ENCODE data around the gene PEPD.

The PEPD gene

DNA sequence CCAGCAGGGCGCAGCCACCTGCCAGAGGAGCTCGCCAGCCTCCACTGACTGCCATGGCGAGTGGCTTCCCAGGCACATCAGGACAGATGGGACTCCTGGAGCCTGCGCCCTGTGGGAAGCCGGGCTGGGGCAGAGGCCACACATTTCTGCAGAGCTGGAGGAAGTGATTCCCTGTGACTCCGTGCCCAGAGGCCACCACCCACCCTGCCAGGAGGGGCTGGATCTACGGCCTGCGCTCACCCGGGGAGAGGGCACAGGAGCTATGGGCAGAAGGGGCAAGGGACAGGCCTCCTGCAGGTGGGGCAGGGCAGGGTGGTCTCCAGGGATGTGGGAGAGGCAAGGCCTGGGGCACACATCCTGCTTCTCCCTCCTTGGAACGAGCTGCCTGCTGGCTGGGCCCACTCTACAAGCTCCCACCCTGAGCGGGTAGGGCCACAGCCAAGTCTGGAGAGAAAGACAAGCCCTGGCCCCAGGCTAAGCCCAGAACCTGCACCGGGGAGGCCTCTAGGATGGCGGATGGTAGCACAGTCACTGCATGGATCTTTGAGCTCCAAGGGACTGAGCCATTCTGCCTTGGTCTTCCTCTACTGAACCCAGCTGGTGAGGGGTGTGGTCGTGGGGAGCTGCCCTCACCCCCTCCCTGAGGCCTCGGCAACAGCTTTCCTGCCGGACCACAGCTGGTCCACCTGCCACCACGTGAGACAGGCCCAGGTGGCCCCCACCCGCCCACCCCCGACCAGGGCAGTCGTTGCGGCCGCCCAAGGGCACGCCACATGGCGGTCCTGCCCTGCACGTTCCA lies 107.5 kb downstream of the PEPD start:
- no peak for DNase-seq (ENCODE audit: extremely low read depth, low read depth)
- H3K4me3 ChIP-seq (replicated peaks; ENCODE audit: low read depth, low read length) = no peak overlapping the region
- TF ChIP-seq CTCF (IDR thresholded peaks at IDR 0.05; ENCODE audit: low read depth, low read length, missing control alignments) = no peak

GRCh38 chr19:33413426-33413725 lies 108.2 kb downstream of the PEPD start:
- no peak for TF ChIP-seq CTCF (IDR thresholded peaks at IDR 0.05; ENCODE audit: low read depth, low read length, missing control alignments)
- no peak for DNase-seq (ENCODE audit: extremely low read depth, low read depth)
- H3K4me3 ChIP-seq (replicated peaks; ENCODE audit: low read depth, low read length) = no peak overlapping the region

DNA sequence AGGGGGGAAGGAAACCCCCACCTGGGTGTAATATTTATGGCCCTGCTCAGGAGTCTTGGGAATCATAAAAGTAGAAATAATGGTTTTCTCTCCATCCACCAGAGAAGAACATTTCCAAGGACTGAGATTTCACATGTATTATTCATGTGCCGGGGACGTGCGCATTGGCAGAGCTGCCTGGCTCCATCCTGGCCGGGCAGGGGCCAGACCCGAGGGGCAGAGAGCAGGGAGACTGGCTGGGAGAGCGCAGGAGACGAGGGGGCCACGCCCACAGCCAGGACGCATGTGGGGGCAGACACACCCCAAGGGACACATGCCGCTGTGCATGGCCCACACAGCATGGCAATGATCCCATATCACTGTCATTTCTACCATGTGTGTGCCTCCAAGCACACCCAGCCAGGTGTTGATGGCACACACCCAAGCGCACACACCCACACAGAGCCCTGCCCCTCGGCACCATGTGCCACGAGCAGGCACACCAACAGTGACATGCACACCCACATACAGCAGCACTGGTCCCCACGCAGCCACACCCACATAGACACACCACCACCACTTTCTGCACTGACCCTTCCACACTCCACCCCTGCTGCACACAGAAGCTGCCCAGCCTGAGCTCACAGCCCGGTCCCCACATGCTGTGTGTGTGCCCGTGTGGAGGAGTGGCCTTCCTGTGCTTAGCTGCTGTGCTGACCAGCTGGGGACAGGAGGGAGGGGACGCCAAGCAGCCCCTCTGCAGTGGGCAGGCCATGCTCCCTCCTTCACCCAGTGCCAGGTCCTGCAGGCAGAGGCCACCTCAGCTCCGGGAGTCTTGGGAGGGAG lies 108.8 kb downstream of the PEPD start:
- no peak for DNase-seq (ENCODE audit: extremely low read depth, low read depth)
- no peak overlapping the region for H3K4me3 ChIP-seq (replicated peaks; ENCODE audit: low read depth, low read length)
- TF ChIP-seq CTCF (IDR thresholded peaks at IDR 0.05; ENCODE audit: low read depth, low read length, missing control alignments) = no peak

DNA sequence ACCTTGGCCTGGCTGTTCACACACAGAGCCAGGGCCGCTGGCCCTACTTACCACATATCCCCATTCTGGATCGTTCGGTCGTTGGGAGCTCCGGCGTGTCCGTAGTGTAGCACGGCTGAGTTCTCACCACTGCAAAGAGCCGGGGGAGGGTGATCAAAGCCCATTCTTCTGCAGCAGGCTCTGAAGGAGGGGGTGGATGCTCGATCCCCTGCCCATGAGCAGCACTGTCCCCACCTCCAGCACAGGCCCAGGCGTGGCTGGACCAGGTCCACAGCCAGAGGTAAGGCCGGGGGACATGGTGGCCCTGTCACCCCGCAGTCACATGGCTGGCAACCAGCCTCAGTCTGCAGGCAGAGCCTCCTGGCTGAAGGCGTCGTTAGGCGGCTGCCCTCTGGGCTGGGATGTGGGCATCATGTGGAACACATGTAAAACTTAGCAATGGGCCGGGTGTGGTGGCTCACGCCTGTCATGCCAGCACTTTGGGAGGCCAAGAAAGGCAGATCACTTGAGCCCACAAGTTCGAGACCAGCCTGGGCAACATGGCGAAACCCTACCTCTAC lies 109.9 kb downstream of the PEPD start:
- no peak overlapping the region for H3K4me3 ChIP-seq (replicated peaks; ENCODE audit: low read depth, low read length)
- DNase-seq (ENCODE audit: extremely low read depth, low read depth) = no peak
- no peak for TF ChIP-seq CTCF (IDR thresholded peaks at IDR 0.05; ENCODE audit: low read depth, low read length, missing control alignments)

DNA sequence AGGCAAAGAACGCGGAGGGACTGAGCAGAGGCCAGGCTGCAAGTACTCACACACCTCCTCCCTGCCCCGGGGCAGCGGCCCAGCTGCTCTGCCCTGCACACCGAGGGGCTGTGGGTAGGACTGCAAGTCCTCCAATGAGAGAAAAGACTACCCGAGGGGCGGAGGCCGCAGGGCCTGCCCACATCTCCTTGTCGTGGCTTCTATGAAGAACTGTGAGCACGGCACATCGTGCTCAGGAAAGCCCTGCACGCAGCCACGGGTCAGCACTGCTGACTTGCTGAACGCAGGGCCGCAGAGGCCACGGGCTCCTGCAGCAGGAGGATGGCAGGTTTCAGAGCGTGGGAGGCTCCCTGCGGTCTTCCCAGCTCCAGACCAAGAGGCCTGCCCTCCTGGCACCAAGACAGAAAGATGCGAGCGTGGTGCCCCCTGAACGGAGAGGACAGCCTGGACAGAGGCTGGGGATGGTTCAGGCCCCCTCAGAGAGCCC lies 110.6 kb downstream of the PEPD start:
- DNase-seq (ENCODE audit: extremely low read depth, low read depth) = no peak
- H3K4me3 ChIP-seq (replicated peaks; ENCODE audit: low read depth, low read length) = no peak overlapping the region
- no peak for TF ChIP-seq CTCF (IDR thresholded peaks at IDR 0.05; ENCODE audit: low read depth, low read length, missing control alignments)

DNA sequence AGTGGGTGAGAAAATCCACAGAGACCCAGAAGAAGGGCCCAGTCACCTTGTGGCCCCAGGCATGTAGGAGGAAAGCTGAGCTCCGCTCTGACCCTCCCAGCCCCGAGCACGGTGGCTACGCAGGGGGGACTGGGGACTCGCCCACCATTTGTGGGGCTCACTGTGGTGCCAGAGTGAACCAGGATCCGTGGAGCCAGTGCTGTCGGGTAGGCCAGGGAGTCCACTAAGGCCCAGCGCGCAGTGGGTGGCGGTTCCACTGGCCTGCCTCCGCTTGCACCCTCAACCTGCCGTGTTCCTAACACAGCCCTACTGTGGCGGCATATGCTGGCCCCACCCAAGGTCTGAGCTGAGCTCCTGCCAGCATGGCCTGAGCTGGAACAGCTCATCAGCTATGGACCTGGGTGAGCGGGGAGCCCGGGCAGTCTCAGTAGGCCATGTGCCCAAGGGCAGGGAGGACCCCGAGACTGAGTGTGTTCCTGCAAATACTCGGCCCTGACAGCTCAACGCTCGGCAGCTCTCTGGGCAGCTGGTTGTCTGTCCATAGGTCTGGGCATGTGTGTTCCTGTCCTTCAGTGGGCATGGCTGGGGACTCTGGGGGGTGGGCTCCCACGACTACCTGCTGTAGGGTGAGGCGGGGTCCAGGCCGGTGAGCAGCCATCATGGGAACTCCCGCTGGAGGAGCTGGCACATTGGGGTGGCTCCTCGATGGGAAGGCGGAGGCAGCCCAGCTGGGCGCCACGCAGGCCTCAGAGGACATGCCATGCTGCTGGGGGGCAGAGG lies 111.5 kb downstream of the PEPD start:
- DNase-seq (ENCODE audit: extremely low read depth, low read depth) = no peak
- no peak for TF ChIP-seq CTCF (IDR thresholded peaks at IDR 0.05; ENCODE audit: low read depth, low read length, missing control alignments)
- no peak overlapping the region for H3K4me3 ChIP-seq (replicated peaks; ENCODE audit: low read depth, low read length)
